SU-DHL-6 (cell line): ENCODE results near the gene PPFIBP2.

Source experiments
- CTCF ChIP-seq: fragments of 200-600 bp; sonication (generic); IDR thresholded peaks from one replicate; pipeline ENCODE4 v1.5.1; 2017; ENCODE audit warnings: antibody characterized with exemption, mild to moderate bottlenecking, low read length, moderate library complexity; ENCODE audit not compliant: insufficient read depth, poor library complexity, severe bottlenecking
- EZH2phosphoT487 ChIP-seq: fragments of 200-600 bp; sonication (generic), shearing (Covaris generic); conservative IDR thresholded peaks from 2 replicates; pipeline ENCODE4 v1.6.1; 2018; ENCODE audit warnings: mild to moderate bottlenecking, antibody characterized with exemption, low read length, moderate library complexity, mixed read lengths

GRCh38 chr11:7639643-7640025 is 125.8 kb downstream of the PPFIBP2 start:
- no peak for TF ChIP-seq CTCF
- no peak for TF ChIP-seq EZH2phosphoT487
